IMR-90 (cell line): ENCODE results near the gene TACC2.

Experiments
- NFE2L2 ChIP-seq: fragments of 150-350 bp; IDR thresholded peaks from 2 replicates; pipeline ENCODE4 v1.6.1; 2016; ENCODE audit warnings: low read depth, mild to moderate bottlenecking, low read length
- POLR2A ChIP-seq: IDR thresholded peaks from 2 replicates; pipeline ENCODE4 v1.6.1; 2012; ENCODE audit warnings: mild to moderate bottlenecking, low read depth, low read length
- RFX5 ChIP-seq: IDR thresholded peaks from 2 replicates; pipeline ENCODE4 v1.8.0; 2012; ENCODE audit warnings: low read depth, mild to moderate bottlenecking, low read length, moderate library complexity
- SMC3 ChIP-seq: fragments of 150-350 bp; IDR thresholded peaks from 2 replicates; pipeline ENCODE4 v1.6.1; 2016; ENCODE audit warnings: low read depth, mild to moderate bottlenecking, antibody characterized with exemption, low read length, moderate library complexity
- TF ChIP-seq, protein P1 (sequence below): conservative IDR thresholded peaks from 2 replicates; pipeline ENCODE4 v1.5.1; 2012; ENCODE audit warnings: mild to moderate bottlenecking, low read depth, low read length, improper control_type of control experiment

GRCh38 chr10:122264931-122265330 is 276.0 kb downstream of the TACC2 start:
- TF ChIP-seq, protein P1, sequence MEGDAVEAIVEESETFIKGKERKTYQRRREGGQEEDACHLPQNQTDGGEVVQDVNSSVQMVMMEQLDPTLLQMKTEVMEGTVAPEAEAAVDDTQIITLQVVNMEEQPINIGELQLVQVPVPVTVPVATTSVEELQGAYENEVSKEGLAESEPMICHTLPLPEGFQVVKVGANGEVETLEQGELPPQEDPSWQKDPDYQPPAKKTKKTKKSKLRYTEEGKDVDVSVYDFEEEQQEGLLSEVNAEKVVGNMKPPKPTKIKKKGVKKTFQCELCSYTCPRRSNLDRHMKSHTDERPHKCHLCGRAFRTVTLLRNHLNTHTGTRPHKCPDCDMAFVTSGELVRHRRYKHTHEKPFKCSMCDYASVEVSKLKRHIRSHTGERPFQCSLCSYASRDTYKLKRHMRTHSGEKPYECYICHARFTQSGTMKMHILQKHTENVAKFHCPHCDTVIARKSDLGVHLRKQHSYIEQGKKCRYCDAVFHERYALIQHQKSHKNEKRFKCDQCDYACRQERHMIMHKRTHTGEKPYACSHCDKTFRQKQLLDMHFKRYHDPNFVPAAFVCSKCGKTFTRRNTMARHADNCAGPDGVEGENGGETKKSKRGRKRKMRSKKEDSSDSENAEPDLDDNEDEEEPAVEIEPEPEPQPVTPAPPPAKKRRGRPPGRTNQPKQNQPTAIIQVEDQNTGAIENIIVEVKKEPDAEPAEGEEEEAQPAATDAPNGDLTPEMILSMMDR = no peak
- TF ChIP-seq POLR2A (no peak), SMC3 (no peak), NFE2L2 (no peak), RFX5 (no peak)
